Naive thymus-derived CD4-positive, alpha-beta T cell (primary cell): ENCODE measurements around the gene CDH24. TPM values are rescaled to one million over a fixed set of nuclear protein-coding genes. Genes with fewer than 3 reads are reported as not detected.

Experiments
- ATAC-seq: fragments of 150-1000 bp; cut with Tn5 transposase; 2 replicates; pipeline ENCODE4 v1.10.0; 2021; ENCODE audit warnings: mild to moderate bottlenecking, moderate library complexity
- CTCF ChIA-PET: fragments of 350-600 bp; sonication (Branson Sonifier 250); formaldehyde crosslinking; loops from one replicate; lab custom pipeline; 2021; ENCODE audit warnings: antibody characterized with exemption; lab: Charles Lee
- POLR2A ChIA-PET: fragments of 350-600 bp; sonication (Branson Sonifier 250); formaldehyde crosslinking; loops from one replicate; lab custom pipeline; 2021; ENCODE audit warnings: antibody characterized with exemption, inconsistent platforms; lab: Charles Lee
- DNase-seq, 9 donors: peaks; one replicate each; pipeline versions ENCODE4 v3.0.0 to v3.0.0-alpha.2; 2020 to 2022; ENCODE audit warnings: mixed read lengths in 1 of 9
- H3K27ac ChIP-seq: one replicate; pipeline ENCODE4 v1.7.0; 2013; ENCODE audit warnings: mild to moderate bottlenecking, low read depth, low read length, moderate library complexity
- H3K27me3 ChIP-seq, 2 donors: one replicate each; pipeline ENCODE4 v1.7.0; 2013; ENCODE audit warnings: low read length in 2 of 2, mild to moderate bottlenecking in 2 of 2, moderate library complexity in 2 of 2; ENCODE audit not compliant: control insufficient read depth in 2 of 2, insufficient read depth in 2 of 2
- H3K36me3 ChIP-seq, 3 experiments: 1 replicate in 2 of 3; 2 replicates in 1 of 3; pipeline ENCODE4 v1.7.0; 2013; ENCODE audit warnings: low read length in 3 of 3, mild to moderate bottlenecking in 3 of 3, moderate library complexity in 1 of 3; ENCODE audit not compliant: insufficient read depth in 3 of 3, control insufficient read depth in 2 of 3
- H3K4me1 ChIP-seq, 2 donors: one replicate each; pipeline ENCODE4 v1.7.0; 2013; ENCODE audit warnings: low read length in 2 of 2, mild to moderate bottlenecking in 2 of 2, moderate library complexity in 1 of 2; ENCODE audit not compliant: control insufficient read depth in 2 of 2, insufficient read depth in 2 of 2
- H3K4me3 ChIP-seq: 2 replicates; pipeline ENCODE4 v1.7.0; 2013; ENCODE audit warnings: mild to moderate bottlenecking, low read length
- H3K9me3 ChIP-seq, 3 experiments: 1 replicate in 2 of 3; 2 replicates in 1 of 3; pipeline ENCODE4 v1.7.0; 2013; ENCODE audit warnings: low read length in 3 of 3; ENCODE audit not compliant: control insufficient read depth in 2 of 3
- H3K27ac Mint-ChIP-seq, 9 donors: one replicate each; pipeline ENCODE4 v1.8.0; 2020 to 2022; ENCODE audit warnings: mixed read lengths in 9 of 9, mild to moderate bottlenecking in 8 of 9, moderate library complexity in 5 of 9, inconsistent platforms in 2 of 9
- H3K27me3 Mint-ChIP-seq, 5 donors: one replicate each; pipeline ENCODE4 v1.8.0; 2021 to 2022; ENCODE audit warnings: mixed read lengths in 5 of 5, mild to moderate bottlenecking in 1 of 5
- H3K36me3 Mint-ChIP-seq, 5 donors: one replicate each; pipeline ENCODE4 v1.8.0; 2020 to 2022; ENCODE audit warnings: mixed read lengths in 5 of 5, mild to moderate bottlenecking in 3 of 5, inconsistent platforms in 1 of 5
- H3K4me1 Mint-ChIP-seq, 7 donors: one replicate each; pipeline ENCODE4 v1.8.0; 2020 to 2022; ENCODE audit warnings: mixed read lengths in 7 of 7, mild to moderate bottlenecking in 3 of 7, inconsistent platforms in 1 of 7
- H3K4me3 Mint-ChIP-seq, 10 donors: one replicate each; pipeline ENCODE4 v1.8.0; 2020 to 2022; ENCODE audit warnings: mild to moderate bottlenecking in 10 of 10, mixed read lengths in 10 of 10, moderate library complexity in 6 of 10, inconsistent platforms in 2 of 10
- H3K9me3 Mint-ChIP-seq, 11 donors: one replicate each; pipeline ENCODE4 v1.8.0; 2020 to 2022; ENCODE audit warnings: mixed read lengths in 11 of 11, mild to moderate bottlenecking in 4 of 11, inconsistent platforms in 1 of 11, moderate library complexity in 1 of 11
- intact Hi-C, 2 donors: fragments of 100-400 bp; cut with micrococcal nuclease; formaldehyde crosslinking; loops; one replicate each; pipeline ENCODE4 v1.15.1; 2023
- polyA plus RNA-seq, 2 donors: library from polyadenylated mRNA; unstranded; fragments of 300-500 nt; fragmentation: Illumina TruSeq; gene quantifications; one replicate each; pipeline ENCODE4 v1.2.3, GENCODE V29; 2021
- total RNA-seq, 6 experiments: library from RNA in 5 of 6; stranded (reverse) in 5 of 6; gene quantifications; 1 replicate in 5 of 6; 2 replicates in 1 of 6; pipeline ENCODE4 v1.2.3 and lab custom pipeline; 2021 to 2026

The CDH24 gene
- total and polyA plus RNA-seq, 7 experiments from 2014 or later, result 0.30 to 3.7 (median 1.7) TPM

- Histone ChIP-seq H3K9me3 (no peaks in the 10 kb centered on the region), H3K4me3 (no peak overlapping the region), H3K27ac (no peak overlapping the region), H3K4me1 (no peaks in the 10 kb centered on the region), H3K27me3 (no peaks in the 10 kb centered on the region), H3K36me3 (no peaks in the 10 kb centered on the region)
- peak overlapping the region in 3 of 9 donors; percentile 29 to 65 (median 39) for H3K27ac Mint-ChIP-seq
- DNase-seq, result no peak
- peaks cover 0 to 5% (median 0%) of the 10 kb centered on the region in 5 donors for H3K27me3 Mint-ChIP-seq
- CTCF ChIA-PET, result interaction anchor here (1.0 kb wide), 1 partner anchor 136 kb away, joined by 3 read pairs; no protein-coding TSS in a partner anchor
- peaks cover 0 to 9% (median 0%) of the 10 kb centered on the region in 7 donors for H3K4me1 Mint-ChIP-seq
- peaks cover 0 to 3% (median 0%) of the 10 kb centered on the region in 11 donors for H3K9me3 Mint-ChIP-seq
- no peak for ATAC-seq
- POLR2A ChIA-PET, result no interaction called here
- intact Hi-C loops, result no loop called here
- H3K36me3 Mint-ChIP-seq, result peaks cover 0 to 4% (median 4%) of the 10 kb centered on the region in 5 donors
- H3K4me3 Mint-ChIP-seq, result no peak overlapping the region
Observed at GRCh38 chr14:23047034-23047634, 10.2 kb downstream of the CDH24 start.

- no peak overlapping the region for H3K4me3 ChIP-seq
- intact Hi-C loops, result no loop called here
- CTCF ChIA-PET, result interaction anchor here (0.7 kb wide), 1 partner anchor 59 kb away, joined by 4 read pairs; no protein-coding TSS in a partner anchor
- DNase-seq (no peak), ATAC-seq (no peak)
- peaks cover 0 to 3% (median 0%) of the 10 kb centered on the region in 11 donors for H3K9me3 Mint-ChIP-seq
- H3K9me3 ChIP-seq, result no peaks in the 10 kb centered on the region
- no peaks in the 10 kb centered on the region for H3K27me3 ChIP-seq
- H3K27ac ChIP-seq, result no peak overlapping the region
- no peaks in the 10 kb centered on the region for H3K4me1 ChIP-seq
- H3K36me3 Mint-ChIP-seq, result peaks cover 0 to 4% (median 4%) of the 10 kb centered on the region in 5 donors
- H3K27me3 Mint-ChIP-seq, result peaks cover 0 to 5% (median 0%) of the 10 kb centered on the region in 5 donors
- no peak overlapping the region for H3K4me3 Mint-ChIP-seq
- H3K27ac Mint-ChIP-seq, result no peak overlapping the region
- peaks cover 0 to 5% (median 0%) of the 10 kb centered on the region in 7 donors for H3K4me1 Mint-ChIP-seq
- POLR2A ChIA-PET, result no interaction called here
- H3K36me3 ChIP-seq, result no peaks in the 10 kb centered on the region
Observed at GRCh38 chr14:23045419-23046357, 11.6 kb downstream of the CDH24 start.

- no peaks in the 10 kb centered on the region for H3K27me3 ChIP-seq
- peaks cover 0 to 4% (median 4%) of the 10 kb centered on the region in 5 donors for H3K36me3 Mint-ChIP-seq
- peaks cover 0 to 3% (median 0%) of the 10 kb centered on the region in 11 donors for H3K9me3 Mint-ChIP-seq
- no peak overlapping the region for H3K27ac ChIP-seq
- no peaks in the 10 kb centered on the region for H3K36me3 ChIP-seq
- no peak for ATAC-seq
- DNase-seq, result no peak
- CTCF ChIA-PET, result no interaction called here
- no peaks in the 10 kb centered on the region for H3K9me3 ChIP-seq
- peaks cover 0 to 5% (median 0%) of the 10 kb centered on the region in 5 donors for H3K27me3 Mint-ChIP-seq
- no peak overlapping the region for H3K4me3 ChIP-seq
- POLR2A ChIA-PET, result no interaction called here
- H3K4me3 Mint-ChIP-seq, result no peak overlapping the region
- no peaks in the 10 kb centered on the region for H3K4me1 ChIP-seq
- H3K27ac Mint-ChIP-seq, result peak overlapping the region in 1 of 9 donors; percentile 8
- peaks cover 0 to 5% (median 0%) of the 10 kb centered on the region in 7 donors for H3K4me1 Mint-ChIP-seq
- intact Hi-C loops, result no loop called here
Observed at GRCh38 chr14:23044840-23045239, 12.5 kb downstream of the CDH24 start.

GRCh38 chr14:23043754-23044153 lies 13.6 kb downstream of the CDH24 start:
- intact Hi-C loops, result no loop called here
- Mint-ChIP-seq H3K36me3 (peaks cover 0 to 4% (median 4%) of the 10 kb centered on the region in 5 donors), H3K27me3 (peaks cover 0 to 5% (median 0%) of the 10 kb centered on the region in 5 donors), H3K4me3 (no peak overlapping the region), H3K27ac (peak overlapping the region in 1 of 9 donors; percentile 70), H3K9me3 (peaks cover 0 to 3% (median 0%) of the 10 kb centered on the region in 11 donors), H3K4me1 (peaks cover 0 to 5% (median 0%) of the 10 kb centered on the region in 7 donors)
- no peaks in the 10 kb centered on the region for H3K9me3 ChIP-seq
- ChIA-PET CTCF (no interaction called here), POLR2A (no interaction called here)
- no peaks in the 10 kb centered on the region for H3K36me3 ChIP-seq
- no peak for ATAC-seq
- no peak overlapping the region for H3K4me3 ChIP-seq
- H3K27ac ChIP-seq, result no peak overlapping the region
- H3K27me3 ChIP-seq, result no peaks in the 10 kb centered on the region
- H3K4me1 ChIP-seq, result no peaks in the 10 kb centered on the region
- no peak for DNase-seq

- H3K27ac Mint-ChIP-seq, result no peak overlapping the region
- intact Hi-C loops, result no loop called here
- CTCF ChIA-PET, result no interaction called here
- no peak overlapping the region for H3K4me3 Mint-ChIP-seq
- no peak for ATAC-seq
- peaks cover 0 to 3% (median 0%) of the 10 kb centered on the region in 11 donors for H3K9me3 Mint-ChIP-seq
- POLR2A ChIA-PET, result interaction anchor here (0.9 to 1.2 kb wide), 3 partner anchors 14 to 247 kb away, joined by 3 to 4 read pairs (median 3); no protein-coding TSS in a partner anchor
- H3K36me3 ChIP-seq, result no peaks in the 10 kb centered on the region
- no peak for DNase-seq
- peaks cover 0 to 5% (median 0%) of the 10 kb centered on the region in 5 donors for H3K27me3 Mint-ChIP-seq
- H3K4me1 Mint-ChIP-seq, result peaks cover 0 to 5% (median 0%) of the 10 kb centered on the region in 7 donors
- H3K27me3 ChIP-seq, result no peaks in the 10 kb centered on the region
- no peaks in the 10 kb centered on the region for H3K9me3 ChIP-seq
- H3K36me3 Mint-ChIP-seq, result peaks cover 0 to 4% (median 4%) of the 10 kb centered on the region in 5 donors
- no peak overlapping the region for H3K4me3 ChIP-seq
- H3K27ac ChIP-seq, result no peak overlapping the region
- no peaks in the 10 kb centered on the region for H3K4me1 ChIP-seq
Observed at GRCh38 chr14:23043145-23043544, 14.2 kb downstream of the CDH24 start.

GRCh38 chr14:23042162-23042965 lies 15.0 kb downstream of the CDH24 start, which contains the start of gene PSMB11:
Gene PSMB11 (plus strand): TSS chr14:23042212. CDS start chr14:23042226, 14 bp downstream.
- intact Hi-C loops, result no loop called here
- Histone ChIP-seq H3K4me3 (no peak within 1 kb of the TSS), H3K9me3 (no peaks in the 10 kb centered on the region), H3K27me3 (no peaks in the 10 kb centered on the region), H3K4me1 (no peaks in the 10 kb centered on the region), H3K36me3 (no peaks in the 10 kb centered on the region), H3K27ac (no peak within 1 kb of the TSS)
- Mint-ChIP-seq H3K4me1 (peaks cover 0 to 2% (median 0%) of the 10 kb centered on the region in 7 donors), H3K27ac (peak within 1 kb of the TSS in 1 of 9 donors; percentile 49), H3K4me3 (no peak within 1 kb of the TSS), H3K27me3 (peaks cover 0 to 2% (median 0%) of the 10 kb centered on the region in 5 donors), H3K9me3 (peaks cover 0 to under 1% (median 0%) of the 10 kb centered on the region in 11 donors), H3K36me3 (peaks cover 0 to 1% (median under 1%) of the 10 kb centered on the region in 5 donors)
- ChIA-PET POLR2A (interaction anchor here (0.9 to 1.2 kb wide), 3 partner anchors 13 to 248 kb away, joined by 3 to 4 read pairs (median 3); no protein-coding TSS in a partner anchor), CTCF (interaction anchor here (1.3 kb wide), 1 partner anchor 70 kb away, joined by 3 read pairs; no protein-coding TSS in a partner anchor)
- no peak for ATAC-seq
- no peak for DNase-seq
